ENCODE measurements around the gene OAS3.
A peak's percentile ranks its signal among the peaks of the same experiment; 100 is the strongest.

The OAS3 gene

GRCh38 chr12:112979041-112979680, 40.9 kb downstream of the OAS3 start:
- ATAC-seq (ENCODE audit: insufficient read depth, low read depth) (peak; percentile 35), DNase-seq (peak; percentile 55)
- Histone ChIP-seq H3K4me1 (ENCODE audit: insufficient read depth, low read length) (peaks cover 40% of the 10 kb centered on the region), H3K9ac (ENCODE audit: low read depth, low read length) (peak overlapping the region; percentile 72), H2AFZ (ENCODE audit: low read depth, low read length) (peak overlapping the region; percentile 88), H3K4me3 (ENCODE audit: low read depth in 1 of 2, low read length in 2 of 2) (peak overlapping the region; percentile 45 to 80; a peak in 3 of 4 replicates), H3K79me2 (ENCODE audit: insufficient read depth, low read length) (peaks cover 27% of the 10 kb centered on the region), H3K36me3 (ENCODE audit: insufficient read depth, low read length) (no peaks in the 10 kb centered on the region), H3K4me2 (ENCODE audit: insufficient read depth, low read length) (peak overlapping the region; percentile 84), H3K27ac (ENCODE audit: low read length) (peak overlapping the region; percentile 93), H3K9me3 (ENCODE audit: insufficient read depth, low read length, severe bottlenecking) (peaks cover 6% of the 10 kb centered on the region), H4K20me1 (ENCODE audit: insufficient read depth, low read length) (no peaks in the 10 kb centered on the region), H3K27me3 (ENCODE audit: insufficient read depth, low read length, poor library complexity) (no peaks in the 10 kb centered on the region)
- TF ChIP-seq EZH2 (IDR thresholded peaks at IDR 0.05; ENCODE audit: borderline replicate concordance, low read depth, low read length, severe bottlenecking): no peak
- TF ChIP-seq, protein P1, sequence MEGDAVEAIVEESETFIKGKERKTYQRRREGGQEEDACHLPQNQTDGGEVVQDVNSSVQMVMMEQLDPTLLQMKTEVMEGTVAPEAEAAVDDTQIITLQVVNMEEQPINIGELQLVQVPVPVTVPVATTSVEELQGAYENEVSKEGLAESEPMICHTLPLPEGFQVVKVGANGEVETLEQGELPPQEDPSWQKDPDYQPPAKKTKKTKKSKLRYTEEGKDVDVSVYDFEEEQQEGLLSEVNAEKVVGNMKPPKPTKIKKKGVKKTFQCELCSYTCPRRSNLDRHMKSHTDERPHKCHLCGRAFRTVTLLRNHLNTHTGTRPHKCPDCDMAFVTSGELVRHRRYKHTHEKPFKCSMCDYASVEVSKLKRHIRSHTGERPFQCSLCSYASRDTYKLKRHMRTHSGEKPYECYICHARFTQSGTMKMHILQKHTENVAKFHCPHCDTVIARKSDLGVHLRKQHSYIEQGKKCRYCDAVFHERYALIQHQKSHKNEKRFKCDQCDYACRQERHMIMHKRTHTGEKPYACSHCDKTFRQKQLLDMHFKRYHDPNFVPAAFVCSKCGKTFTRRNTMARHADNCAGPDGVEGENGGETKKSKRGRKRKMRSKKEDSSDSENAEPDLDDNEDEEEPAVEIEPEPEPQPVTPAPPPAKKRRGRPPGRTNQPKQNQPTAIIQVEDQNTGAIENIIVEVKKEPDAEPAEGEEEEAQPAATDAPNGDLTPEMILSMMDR (IDR thresholded peaks at IDR 0.05; ENCODE audit: borderline replicate concordance, extremely low read depth, low read length, poor library complexity, severe bottlenecking): no peak

DNA sequence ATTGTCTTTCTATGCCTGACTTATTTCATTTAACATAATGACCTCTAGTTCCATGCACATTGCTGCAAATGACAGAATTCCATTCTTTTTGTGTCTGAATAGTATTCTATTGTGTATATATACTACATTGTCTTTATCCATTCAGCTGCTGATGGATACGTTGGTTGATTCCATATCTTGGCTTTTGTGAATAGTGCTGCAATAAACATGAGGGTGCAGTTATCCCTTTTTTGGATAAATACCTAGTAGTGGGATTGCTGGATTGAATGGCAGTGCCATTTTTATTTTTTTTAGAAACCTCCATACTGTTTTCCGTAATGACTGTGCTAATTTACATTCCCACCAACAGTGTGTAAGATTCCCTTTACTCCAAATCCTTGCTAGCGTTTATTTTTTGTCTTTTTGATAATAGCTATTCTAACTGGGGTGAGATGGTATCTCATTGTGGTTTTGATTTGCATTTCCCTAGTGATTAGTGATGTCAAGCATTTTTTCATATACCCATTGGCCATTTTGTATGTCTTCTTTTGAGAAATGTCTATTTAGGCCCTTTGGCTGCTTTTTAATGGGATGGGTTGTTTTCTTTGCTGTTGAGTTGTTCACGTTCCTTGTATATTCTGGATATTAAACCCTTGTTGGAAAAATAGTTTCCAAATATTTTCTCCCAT, 42.4 kb downstream of the OAS3 start:
- Histone ChIP-seq H3K36me3 (ENCODE audit: insufficient read depth, low read length) (no peaks in the 10 kb centered on the region), H2AFZ (ENCODE audit: low read depth, low read length) (no peak overlapping the region; the same call in 1 of the 2 replicates), H3K4me3 (ENCODE audit: low read depth in 1 of 2, low read length in 2 of 2) (peak overlapping the region in 1 of 2 experiments; percentile 22; a peak in 1 of 4 replicates), H3K9ac (ENCODE audit: low read depth, low read length) (no peak overlapping the region), H3K27me3 (ENCODE audit: insufficient read depth, low read length, poor library complexity) (no peaks in the 10 kb centered on the region), H3K9me3 (ENCODE audit: insufficient read depth, low read length, severe bottlenecking) (peaks cover 16% of the 10 kb centered on the region), H3K79me2 (ENCODE audit: insufficient read depth, low read length) (peaks cover 27% of the 10 kb centered on the region), H4K20me1 (ENCODE audit: insufficient read depth, low read length) (no peaks in the 10 kb centered on the region), H3K4me2 (ENCODE audit: insufficient read depth, low read length) (peak overlapping the region; percentile 84), H3K4me1 (ENCODE audit: insufficient read depth, low read length) (peaks cover 40% of the 10 kb centered on the region), H3K27ac (ENCODE audit: low read length) (no peak overlapping the region)
- ATAC-seq (ENCODE audit: insufficient read depth, low read depth) (no peak), DNase-seq (no peak)
- TF ChIP-seq EZH2 (IDR thresholded peaks at IDR 0.05; ENCODE audit: borderline replicate concordance, low read depth, low read length, severe bottlenecking): no peak

DNA sequence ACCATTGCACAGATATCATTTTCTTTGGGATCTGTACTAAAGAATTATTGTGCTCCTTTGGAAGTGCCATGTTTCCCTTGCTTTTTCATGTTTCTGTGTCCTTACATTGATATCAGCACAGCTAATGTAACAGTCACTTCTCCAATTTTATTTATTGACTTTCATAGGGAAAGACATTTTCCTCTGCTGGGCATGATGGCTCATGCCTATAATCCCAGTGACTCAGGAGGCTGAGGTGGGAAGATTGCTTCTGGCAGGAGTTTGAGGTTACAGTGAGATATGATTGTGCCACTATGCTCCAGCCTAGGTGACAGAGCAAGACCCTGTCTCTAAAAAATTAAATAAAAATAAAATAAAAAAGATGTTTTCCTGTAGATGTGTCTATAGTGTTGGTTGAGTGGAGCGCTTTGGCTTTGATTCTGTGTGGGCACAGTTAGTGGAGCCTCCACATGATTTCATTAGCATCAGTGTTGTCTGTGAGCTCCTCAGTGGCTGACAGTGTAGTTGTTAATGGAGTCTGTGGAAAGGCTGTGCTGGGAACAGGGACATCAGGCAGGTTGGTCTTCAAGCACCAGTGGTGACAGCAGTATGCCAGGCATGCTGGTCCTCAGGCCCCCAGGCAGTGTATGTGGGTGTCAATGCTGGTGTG, 47.5 kb downstream of the OAS3 start:
- no peak overlapping the region for H3K4me2 ChIP-seq (ENCODE audit: insufficient read depth, low read length)
- peaks cover 7% of the 10 kb centered on the region for H3K4me1 ChIP-seq (ENCODE audit: insufficient read depth, low read length)
- ATAC-seq (ENCODE audit: insufficient read depth, low read depth) (no peak), DNase-seq (no peak)
- no peak overlapping the region; the same call in 1 of the 2 replicates for H3K27ac ChIP-seq (ENCODE audit: low read length)
- H3K36me3 ChIP-seq (ENCODE audit: insufficient read depth, low read length): 0 out of 2 replicates have a peak, but pooled peaks cover 2% of the 10 kb centered on the region
- H4K20me1 ChIP-seq (ENCODE audit: insufficient read depth, low read length): no peaks in the 10 kb centered on the region
- H3K9ac ChIP-seq (ENCODE audit: low read depth, low read length): no peak overlapping the region
- no peaks in the 10 kb centered on the region for H3K27me3 ChIP-seq (ENCODE audit: insufficient read depth, low read length, poor library complexity)
- peaks cover 16% of the 10 kb centered on the region for H3K9me3 ChIP-seq (ENCODE audit: insufficient read depth, low read length, severe bottlenecking)
- no peak overlapping the region for H2AFZ ChIP-seq (ENCODE audit: low read depth, low read length)
- no peak for TF ChIP-seq EZH2 (IDR thresholded peaks at IDR 0.05; ENCODE audit: borderline replicate concordance, low read depth, low read length, severe bottlenecking)
- TF ChIP-seq, protein P1 (IDR thresholded peaks at IDR 0.05; ENCODE audit: borderline replicate concordance, extremely low read depth, low read length, poor library complexity, severe bottlenecking): no peak
- H3K4me3 ChIP-seq (ENCODE audit: low read depth in 1 of 2, low read length in 2 of 2): no peak overlapping the region
- peaks cover 12% of the 10 kb centered on the region for H3K79me2 ChIP-seq (ENCODE audit: insufficient read depth, low read length)

Data from DND-41 (cell line).